Mammary epithelial cell (primary cell): ENCODE results near the gene ZMYM2.

ENCODE experiments used
- EZH2 ChIP-seq: IDR thresholded peaks from 2 replicates; pipeline ENCODE4 v1.6.1; 2012; ENCODE audit warnings: low read length, inconsistent platforms, borderline replicate concordance
- TF ChIP-seq, protein P1 (sequence below), 2 donors: IDR thresholded peaks in 1 of 2; conservative IDR thresholded peaks in 1 of 2; 2 replicates each; pipeline ENCODE4 v1.5.1; 2011 to 2012; ENCODE audit warnings: inconsistent platforms in 2 of 2, low read length in 2 of 2, mild to moderate bottlenecking in 2 of 2, control low read depth in 1 of 2, low read depth in 1 of 2; ENCODE audit not compliant: insufficient read depth in 1 of 2; ENCODE audit errors: extremely low read depth in 1 of 2

DNA sequence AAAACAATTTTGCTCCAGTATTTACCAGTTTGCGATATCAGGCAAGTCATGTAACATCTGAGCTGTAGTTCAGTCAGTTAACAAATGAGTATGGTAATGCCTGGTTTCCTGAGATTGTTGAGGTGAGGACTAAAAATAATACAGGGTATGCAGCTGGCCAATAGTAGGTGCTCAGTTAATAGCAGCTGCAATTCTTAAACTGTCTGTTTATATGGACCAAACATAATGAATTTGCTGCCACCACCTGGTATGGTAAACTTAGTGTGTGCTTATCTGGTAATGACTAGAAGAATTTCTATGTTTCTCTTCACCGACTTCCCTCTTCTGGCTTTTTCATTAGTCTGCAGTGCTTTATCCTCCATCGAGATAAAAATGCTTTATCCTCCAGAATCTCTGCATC lies 9.1 kb downstream of the ZMYM2 start:
- TF ChIP-seq, protein P1, sequence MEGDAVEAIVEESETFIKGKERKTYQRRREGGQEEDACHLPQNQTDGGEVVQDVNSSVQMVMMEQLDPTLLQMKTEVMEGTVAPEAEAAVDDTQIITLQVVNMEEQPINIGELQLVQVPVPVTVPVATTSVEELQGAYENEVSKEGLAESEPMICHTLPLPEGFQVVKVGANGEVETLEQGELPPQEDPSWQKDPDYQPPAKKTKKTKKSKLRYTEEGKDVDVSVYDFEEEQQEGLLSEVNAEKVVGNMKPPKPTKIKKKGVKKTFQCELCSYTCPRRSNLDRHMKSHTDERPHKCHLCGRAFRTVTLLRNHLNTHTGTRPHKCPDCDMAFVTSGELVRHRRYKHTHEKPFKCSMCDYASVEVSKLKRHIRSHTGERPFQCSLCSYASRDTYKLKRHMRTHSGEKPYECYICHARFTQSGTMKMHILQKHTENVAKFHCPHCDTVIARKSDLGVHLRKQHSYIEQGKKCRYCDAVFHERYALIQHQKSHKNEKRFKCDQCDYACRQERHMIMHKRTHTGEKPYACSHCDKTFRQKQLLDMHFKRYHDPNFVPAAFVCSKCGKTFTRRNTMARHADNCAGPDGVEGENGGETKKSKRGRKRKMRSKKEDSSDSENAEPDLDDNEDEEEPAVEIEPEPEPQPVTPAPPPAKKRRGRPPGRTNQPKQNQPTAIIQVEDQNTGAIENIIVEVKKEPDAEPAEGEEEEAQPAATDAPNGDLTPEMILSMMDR (conservative IDR thresholded peaks at IDR 0.05 in 1 of 2, IDR thresholded peaks at IDR 0.05 in 1 of 2; ENCODE audit: extremely low read depth in 1 of 2, insufficient read depth in 1 of 2, low read depth in 1 of 2, low read length in 2 of 2), result no peak
- TF ChIP-seq EZH2, result no peak
